ENCODE data around the gene VSIG10. TPM values are rescaled to one million over a fixed set of nuclear protein-coding genes. Genes with fewer than 3 reads are reported as not detected.

VSIG10 gene
- total RNA-seq, 1 donor from 2014 or later = 26.7 TPM

- DNase-seq (ENCODE audit: low read depth) = no peak
Observed at GRCh38 chr12:118060301-118061010, 43.4 kb downstream of the VSIG10 start.

- no peak for DNase-seq (ENCODE audit: low read depth)
Observed at GRCh38 chr12:118059341-118060191, 44.2 kb downstream of the VSIG10 start.

DNA sequence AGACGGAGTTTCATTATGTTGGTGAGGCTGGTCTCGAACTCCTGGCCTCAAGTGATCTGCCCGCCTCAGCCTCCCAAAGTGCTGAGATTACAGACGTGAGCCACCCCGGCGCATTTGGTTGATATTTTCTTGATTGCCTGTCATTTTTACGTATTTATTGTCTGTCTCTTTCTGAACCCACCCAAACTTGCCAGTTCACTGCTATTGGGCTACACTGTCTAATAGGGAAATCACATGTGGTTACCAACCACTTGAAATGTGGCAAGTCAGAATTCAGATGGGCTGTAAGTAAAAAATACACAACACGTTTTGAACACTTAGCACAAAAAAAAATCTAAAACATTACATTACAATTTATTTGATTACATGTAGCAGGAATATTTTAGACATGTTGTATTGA is 44.9 kb downstream of the VSIG10 start:
- DNase-seq (ENCODE audit: low read depth) = no peak

DNA sequence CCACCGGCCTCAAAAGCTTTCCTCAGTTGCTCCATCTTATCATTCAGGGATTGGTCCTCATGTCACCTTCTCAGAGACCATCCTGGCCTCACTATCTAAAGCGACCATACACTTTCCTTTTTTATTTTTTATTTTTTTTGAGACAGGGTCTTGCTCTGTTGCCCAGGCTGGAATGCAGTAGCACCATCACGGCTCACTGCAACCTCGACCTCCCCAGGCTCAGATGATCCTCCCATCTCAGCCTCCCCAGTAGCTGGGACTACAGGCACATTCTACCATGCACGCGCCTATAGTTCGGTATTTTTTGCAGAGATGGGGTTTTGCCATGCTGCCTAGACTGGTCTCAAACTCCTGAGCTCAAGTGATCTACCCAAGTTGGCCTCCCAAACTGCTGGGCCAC is 45.6 kb downstream of the VSIG10 start:
- DNase-seq (ENCODE audit: low read depth) = no peak

- DNase-seq (ENCODE audit: low read depth) = no peak
Observed at GRCh38 chr12:118055865-118056773, 47.7 kb downstream of the VSIG10 start.

DNA sequence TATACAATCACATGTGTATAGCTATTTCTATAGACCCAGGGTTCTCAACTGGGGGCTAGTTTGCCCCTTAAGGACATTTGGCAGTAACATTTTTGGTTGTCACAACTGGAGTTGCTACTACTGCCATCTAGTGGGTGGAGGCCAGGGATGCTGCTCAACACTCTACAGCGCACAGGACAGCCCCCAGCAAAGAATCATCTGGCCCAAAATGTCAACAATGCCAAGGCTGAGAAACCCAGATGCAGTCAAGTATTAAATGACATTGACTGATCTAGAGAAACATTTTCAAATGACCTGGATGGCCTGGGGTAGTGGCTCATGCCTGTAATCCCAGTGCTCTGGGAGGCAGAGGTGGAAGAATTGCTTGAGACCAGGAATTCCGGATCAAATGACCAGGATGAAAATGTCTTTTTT is 48.7 kb downstream of the VSIG10 start:
- peak; percentile 75 for DNase-seq (ENCODE audit: low read depth)

- DNase-seq (ENCODE audit: low read depth) = no peak
Observed at GRCh38 chr12:118053071-118053985, 50.5 kb downstream of the VSIG10 start.

DNA sequence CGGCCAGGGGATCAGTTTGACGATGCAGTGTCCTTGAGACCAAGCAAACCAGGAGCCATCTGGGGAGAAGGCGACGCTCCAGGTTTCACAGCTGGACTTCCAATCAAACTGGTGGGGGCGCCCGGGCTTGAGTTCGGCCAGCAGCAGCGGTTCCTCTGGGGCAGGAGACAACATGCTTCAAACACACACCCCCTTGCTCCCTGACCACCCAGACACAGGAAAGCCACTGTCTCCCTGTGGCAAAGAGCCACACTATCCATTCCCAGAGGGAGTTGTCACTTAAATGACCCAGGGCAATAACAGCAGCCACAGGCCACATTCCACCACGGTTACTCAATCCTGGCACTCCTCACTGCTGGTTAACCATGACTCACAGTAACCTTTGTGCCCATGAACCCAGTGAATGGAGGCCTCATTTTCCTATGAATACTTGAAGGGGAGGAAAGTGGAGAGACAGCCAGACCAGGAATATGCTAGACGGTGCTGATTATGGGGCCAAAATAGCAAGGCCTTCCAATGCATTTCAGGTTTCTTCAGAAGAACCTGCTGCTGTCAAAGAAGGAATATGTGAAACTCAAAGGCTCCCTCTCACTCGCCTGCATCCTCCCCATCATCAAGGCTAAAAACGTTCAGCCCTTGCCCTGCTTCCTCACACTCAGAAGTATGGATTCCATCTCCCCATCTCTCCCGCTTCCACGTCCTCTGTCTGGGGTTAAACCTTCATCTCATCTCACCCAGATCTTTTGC is 51.3 kb downstream of the VSIG10 start:
- DNase-seq (ENCODE audit: low read depth) = peak; percentile 98

DNA sequence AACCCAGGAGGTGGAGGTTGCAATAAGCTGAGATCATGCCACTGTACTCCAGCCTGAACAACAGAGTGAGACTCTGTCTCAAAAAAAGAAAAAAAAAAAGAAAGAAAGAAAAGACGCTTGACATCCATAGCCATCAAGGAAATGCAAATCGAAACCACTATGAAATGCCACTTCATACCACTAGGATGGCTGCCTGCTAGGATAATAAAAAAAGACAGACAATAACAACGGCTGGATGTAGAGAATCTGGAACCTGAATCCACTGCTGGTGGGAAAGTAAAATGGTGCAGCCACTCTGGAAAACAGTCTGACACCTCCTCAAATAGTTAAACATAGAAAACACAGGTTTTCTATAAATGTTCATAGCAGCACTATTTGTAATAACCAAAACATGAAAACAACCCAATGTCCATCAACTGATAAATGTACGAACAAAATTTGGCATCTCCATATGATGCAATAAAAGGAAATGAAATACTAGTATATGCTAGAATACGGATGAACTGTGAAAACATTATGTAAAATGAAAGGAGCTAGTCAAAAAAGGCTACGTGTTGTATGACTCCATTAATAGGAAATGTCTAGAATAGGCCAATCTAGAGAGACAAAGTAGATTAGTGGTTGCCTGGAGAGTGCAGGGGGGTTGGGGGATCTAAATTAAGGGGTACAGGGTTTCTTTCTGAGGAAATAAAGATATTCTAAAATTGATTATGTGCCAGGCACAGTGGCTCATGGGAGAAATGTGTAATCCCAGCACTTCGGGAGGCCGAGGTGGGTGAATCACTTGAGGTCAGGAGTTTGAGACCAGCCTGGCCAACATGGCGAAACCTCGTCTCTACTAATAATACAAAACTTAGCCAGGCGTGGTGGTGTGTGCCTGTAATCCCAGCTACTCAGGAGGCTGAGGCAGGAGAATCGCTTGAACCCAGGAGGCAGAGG is 52.6 kb downstream of the VSIG10 start:
- no peak for DNase-seq (ENCODE audit: low read depth)

DNA sequence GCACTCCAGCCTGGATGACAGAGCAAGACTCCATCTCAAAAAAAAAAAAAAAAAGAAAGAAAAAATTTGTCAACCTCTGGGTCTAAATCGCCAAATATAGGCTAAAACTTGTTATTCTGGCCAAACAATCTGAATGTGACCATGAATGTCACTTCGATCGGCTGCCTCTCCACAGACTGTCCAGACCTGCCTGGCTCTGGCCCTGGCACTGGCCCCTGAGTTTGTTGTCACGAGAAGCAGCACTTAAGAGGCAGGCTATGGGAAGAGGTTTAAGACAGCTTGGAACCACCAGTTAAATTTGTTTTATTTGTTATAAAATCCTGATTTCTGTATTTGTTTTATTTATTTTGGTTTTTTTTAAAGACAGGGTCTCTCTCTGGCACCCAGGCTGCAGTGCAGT is 57.4 kb downstream of the VSIG10 start:
- DNase-seq (ENCODE audit: low read depth) = no peak

DNA sequence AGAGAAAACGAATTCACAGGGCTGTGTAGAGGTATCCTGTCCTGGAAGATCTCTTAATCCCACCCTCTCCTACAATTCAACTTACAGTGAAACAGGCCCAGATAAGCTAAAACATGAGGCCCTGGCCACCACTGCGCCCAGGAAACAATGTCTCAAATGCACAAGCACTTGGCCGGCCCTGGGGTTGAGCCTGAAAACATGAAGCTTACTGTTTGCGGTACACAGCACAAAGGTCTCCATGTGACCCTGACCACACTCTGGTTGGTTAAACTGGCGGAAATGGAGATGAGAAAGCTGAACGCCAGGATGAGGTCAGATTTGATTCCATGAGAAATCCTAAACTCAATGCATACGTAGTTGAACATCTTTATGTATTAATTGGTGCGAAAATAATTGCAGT is 59.2 kb downstream of the VSIG10 start:
- DNase-seq (ENCODE audit: low read depth) = no peak

DNA sequence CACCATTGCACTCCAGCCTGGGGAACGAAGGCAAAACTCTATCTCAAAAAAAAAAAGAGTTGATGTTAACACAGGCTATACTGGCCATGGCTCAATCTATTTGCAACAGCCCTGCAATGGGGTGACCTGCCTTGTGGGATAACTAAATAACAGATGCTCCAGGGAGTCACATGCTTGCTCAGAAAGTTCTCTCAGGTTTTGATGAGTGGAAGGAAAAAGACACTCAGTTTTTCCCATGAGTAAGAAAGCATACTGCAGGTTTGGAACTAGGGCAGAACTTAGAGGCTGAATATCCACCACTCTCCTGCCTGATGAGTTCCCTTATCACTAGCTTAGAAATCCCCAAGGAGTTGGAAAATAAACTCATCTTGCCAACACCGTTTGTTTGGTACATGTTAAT is 59.7 kb downstream of the VSIG10 start:
- no peak for DNase-seq (ENCODE audit: low read depth)

- no peak for DNase-seq (ENCODE audit: low read depth)
Observed at GRCh38 chr12:118042091-118042490, 61.7 kb downstream of the VSIG10 start.

- no peak for DNase-seq (ENCODE audit: low read depth)
Observed at GRCh38 chr12:118038137-118038536, 65.7 kb downstream of the VSIG10 start.

- DNase-seq (ENCODE audit: low read depth) = no peak
Observed at GRCh38 chr12:118036672-118037411, 67.0 kb downstream of the VSIG10 start.

DNA sequence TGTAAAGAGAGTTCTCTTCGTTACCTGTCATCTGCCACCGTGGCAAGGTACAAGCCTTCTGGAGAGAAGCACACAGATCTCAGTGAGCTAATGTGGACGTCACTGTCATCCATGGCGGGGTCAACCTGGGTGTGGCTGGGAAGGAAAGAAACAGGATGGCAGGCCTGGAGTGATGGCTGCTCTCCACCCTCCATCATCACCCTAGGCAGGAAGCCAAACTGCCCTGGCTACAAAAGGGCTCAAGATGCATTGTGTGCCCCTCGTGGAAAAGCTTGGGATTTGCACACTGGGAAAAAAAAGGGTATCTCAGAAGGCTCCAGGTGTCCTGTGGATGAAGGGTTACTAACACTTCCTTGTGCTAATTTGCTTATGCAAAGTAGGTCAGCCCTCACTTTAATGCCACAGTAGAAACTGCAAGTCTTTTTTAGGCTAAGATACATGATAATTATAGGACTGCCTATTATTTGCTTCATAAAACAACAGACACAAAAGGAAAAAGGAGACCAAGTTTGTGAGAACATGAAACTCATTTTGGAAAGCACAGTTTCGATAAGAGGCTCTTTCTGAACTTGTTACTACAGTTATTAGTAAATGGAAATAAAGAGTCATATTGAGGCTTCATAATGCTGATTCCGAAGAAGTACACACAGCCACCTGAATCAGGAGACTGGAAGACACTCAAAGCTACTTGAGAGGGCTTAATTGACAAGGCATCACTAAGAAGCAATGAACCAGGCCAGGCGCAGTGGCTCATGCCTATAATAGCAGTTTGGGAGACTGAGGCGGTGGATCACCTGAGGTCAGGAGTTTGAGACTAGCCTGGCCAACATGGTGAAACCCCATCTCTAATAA is 68.4 kb downstream of the VSIG10 start:
- DNase-seq (ENCODE audit: low read depth) = no peak

DNA sequence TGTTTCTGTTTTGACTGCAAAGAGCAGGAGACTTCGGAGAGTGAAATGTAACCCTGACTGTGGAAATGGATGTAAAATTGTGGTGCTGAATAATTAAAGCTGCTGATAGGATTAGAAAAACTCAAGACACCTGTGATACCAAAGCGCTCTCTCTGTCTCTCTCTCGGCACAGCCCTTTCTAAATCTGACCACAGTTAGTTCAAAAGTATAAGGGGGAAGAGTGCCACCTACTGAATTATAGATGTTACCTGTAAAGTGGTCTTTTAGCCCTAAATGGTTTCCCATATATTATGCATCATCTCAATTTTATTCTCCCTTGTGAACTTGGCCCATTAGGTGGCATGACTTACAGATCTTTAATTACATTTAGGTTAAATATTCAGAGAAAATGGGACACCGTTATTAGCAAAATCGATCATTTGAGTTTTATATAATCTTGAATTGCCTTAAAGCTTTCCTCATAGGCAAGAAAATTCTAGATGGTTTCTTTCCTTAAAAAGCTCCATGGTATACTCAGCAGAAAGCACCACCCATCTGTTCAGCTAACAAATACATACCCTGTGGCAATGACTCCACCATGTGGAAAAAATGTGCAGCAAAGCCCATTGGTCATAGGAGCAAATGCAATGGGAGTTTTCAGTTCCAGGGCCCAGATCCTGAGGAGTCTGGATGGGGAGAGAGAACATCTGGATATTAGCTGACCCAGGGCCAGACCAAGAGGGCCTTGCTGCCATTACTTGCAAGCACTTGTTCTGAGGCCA is 69.2 kb downstream of the VSIG10 start:
- peak; percentile 62 for DNase-seq (ENCODE audit: low read depth)
